NOMO-1 treated with DMSO at 0.1 percent for 48 hours (cell line): ENCODE results near the gene IKZF3.
"Not testable (repeated sequence)": the region's sequence is repeated elsewhere in the genome, so short reads cannot be mapped to it uniquely, and the experiment has no call there.

ENCODE experiments used
- DNase-seq: peaks from one replicate; lab custom pipeline; 2025; ENCODE audit not compliant: unreplicated experiment; lab: John Stamatoyannopoulos, UW

The IKZF3 gene

DNA sequence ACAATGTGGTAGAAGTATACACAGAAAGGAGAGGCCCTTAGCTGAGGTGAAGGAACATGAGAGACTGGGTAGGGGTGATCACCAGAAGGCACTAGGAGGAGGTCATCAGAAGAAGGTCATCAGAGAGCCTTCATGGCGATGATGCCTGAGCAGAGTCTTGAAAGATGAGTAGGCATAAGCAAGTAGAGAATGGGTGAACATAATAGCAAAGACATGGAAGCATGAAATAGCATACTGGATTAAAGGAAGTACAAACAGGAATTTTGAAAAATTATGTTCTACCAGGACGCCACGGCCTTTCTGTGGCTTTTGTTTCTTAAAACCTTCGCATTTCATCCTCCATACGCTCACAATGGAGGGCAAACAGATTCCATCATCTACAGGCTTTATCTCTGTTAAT, 2.9 kb downstream of the IKZF3 start:
- DNase-seq, result no peak

DNA sequence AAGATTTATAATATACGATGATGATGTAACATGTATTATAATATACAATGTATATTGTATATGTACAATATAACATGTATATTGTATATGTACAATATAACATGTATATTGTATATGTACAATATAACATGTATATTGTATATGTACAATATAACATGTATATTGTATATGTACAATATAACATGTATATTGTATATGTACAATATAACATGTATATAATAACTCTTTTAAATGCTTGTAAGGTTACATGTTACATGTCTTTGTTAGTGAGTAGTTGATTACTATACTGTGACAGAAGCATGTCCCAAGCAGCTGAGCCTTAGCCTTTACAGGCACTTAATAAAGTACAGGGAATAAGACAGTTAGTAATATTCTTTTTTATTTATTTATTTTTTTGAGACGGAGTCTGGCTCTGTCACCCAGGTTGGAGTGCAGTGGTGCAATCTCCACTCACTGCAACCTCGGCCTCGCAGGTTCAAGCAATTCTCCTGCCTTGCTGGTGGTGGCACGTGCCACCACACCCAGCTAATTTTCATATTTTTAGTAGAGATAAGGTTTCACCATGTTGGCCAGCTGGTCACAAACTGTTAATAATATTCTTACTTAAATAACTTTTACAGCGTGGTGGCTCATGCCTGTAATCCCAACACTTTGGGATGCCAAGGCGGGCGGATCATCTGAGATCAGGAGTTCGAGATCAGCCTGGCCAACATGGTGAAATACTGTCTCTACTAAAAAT, 8.0 kb downstream of the IKZF3 start:
- not testable (repeated sequence) for DNase-seq

DNA sequence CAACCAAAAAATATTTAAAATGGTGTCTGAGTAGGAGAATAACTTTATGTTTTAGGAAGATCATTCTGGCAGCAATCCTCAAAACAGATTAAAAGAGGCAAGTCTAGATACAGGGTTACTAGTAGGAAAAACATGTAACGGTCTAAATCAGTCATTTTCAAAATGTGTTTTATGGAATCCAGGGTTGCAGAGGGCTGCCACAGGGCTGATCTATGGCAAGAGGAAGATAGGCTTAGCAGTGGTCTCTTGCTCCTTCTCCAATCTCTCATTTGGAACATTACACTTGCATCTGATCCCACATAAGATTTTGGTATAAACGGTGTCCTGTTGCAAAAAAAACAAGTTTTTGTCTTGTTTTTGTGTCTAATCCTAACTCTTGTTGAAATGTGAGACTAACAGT, 9.2 kb downstream of the IKZF3 start:
- no peak for DNase-seq

DNA sequence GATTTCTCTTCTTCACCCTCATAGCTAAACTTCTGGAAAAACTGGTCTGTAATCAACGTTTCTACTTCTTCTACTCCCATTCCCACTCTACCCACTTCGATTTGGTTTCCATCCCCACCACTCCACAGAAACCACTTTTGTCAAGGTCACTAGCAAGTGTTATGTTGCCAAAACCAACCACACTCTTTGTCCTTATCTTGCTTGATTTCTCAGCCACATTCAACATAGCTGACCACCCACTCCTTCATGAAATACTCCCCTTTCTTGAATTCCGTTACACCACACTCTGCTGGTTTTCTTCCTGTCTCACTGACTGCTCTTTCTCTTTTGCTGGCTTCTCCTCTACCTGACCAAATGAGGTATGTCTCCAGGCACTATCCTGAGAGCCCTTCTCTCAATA, 11.9 kb downstream of the IKZF3 start:
- DNase-seq, result no peak

DNA sequence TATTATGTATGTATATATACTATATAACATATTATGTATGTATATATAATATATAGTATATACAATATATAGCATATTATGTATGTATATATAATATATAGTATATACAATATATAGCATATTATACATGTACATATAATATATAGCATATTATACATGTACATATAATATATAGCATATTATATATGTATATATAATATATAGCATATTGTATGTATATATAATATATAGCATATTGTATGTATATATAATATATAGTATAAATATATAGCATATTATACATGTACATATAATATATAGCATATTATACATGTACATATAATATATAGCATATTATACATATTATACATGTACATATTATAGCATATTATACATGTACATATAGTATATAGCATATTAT, 13.9 kb downstream of the IKZF3 start:
- DNase-seq, result not testable (repeated sequence)

DNA sequence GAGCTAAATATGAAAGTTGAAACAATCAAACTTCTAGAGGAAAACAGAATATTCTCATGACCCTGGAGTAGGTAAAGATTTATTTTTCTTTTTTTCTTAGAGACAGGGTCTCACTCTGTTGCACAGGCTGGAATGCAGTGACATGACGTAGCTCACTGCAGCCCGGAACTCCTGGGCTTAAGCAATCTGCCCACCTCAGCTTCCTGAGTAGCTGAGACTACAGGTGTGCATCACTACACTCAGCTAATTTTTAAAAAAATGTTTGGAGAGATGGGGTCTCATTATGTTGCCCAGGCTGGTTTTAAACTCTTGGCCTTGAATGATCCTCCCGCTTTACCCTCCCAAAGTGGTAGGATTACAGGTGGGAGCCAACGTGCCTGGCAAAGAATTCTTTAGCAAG, 15.5 kb downstream of the IKZF3 start:
- DNase-seq, result no peak

DNA sequence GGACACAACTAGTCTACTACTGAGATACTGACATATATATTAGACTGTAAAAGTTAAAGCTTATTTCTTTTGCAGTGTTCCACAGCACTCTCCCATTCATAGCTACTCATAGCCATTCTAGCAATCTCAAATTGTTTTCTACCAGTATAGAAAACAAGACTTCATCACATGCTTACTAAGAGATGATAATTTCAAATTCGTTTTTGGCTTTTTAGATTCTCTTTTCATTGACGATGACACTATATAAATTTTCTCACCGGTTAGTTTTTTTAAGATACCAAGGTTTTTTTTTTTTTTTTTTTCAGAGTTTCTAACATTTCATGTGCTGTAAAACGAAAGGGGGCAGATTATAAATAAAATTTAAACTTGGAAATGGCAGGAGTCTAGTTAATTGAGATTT, 17.9 kb downstream of the IKZF3 start:
- no peak for DNase-seq

DNA sequence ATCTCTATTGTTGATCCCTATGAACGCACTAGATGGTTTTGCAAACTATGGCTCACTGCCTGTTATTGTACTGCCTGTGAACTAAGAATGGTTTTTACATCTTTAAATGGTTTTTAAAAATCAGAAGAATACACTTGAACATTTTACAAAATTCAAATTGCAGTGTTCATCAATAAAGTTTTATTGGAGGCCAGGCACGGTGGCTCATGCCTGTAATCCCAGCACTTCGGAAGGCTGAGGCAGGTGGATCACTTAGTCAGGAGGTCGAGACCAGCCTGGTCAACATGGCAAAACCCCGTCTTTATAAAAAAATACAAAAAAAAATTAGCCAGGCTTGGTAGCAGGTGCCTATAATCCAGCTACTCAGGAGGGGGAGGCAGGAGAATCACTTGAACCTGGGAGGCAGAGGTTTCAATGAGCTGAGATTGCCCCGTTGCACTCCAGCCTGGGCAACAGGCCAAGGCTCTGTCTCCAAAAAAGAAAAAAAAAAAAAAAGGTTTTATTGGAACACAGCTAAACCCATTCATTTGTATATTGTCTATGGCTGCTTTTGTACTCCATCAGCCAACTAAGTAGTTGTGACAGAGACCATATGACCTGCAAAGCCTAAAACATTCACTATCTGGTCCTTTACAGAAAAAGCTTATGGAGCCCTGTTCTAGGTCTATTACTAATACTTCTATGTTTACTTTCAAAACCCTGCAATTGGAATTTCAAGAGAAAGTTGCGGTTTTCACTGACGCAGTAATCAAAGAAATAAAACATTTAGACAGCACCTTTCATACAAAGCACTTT, 18.9 kb downstream of the IKZF3 start:
- no peak for DNase-seq

DNA sequence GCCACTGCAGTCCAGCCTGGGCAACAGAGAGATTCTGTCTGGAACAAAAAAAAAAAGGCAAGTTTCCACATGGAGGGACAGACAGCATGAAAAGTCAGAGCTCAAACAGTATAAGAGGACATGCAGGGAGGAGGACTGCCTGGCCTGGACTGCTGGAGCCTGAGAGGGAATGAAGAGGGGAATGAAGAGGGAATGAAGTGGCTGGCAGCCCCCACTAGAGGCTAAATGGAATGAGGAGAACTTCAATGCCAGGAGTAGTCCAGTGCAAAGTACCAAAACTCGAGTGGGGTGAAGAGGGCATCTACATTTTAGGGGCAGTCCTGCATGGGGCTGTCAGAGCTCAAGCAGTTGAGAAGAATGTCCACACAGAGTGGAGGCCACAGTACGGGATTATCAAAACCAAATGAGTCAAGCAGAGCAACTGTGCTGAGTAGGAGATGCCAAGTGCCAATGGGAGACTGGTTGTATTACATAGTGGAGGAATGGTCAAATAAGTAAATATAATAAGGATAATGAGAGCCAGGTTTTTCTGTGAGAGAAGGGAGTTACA, 22.9 kb downstream of the IKZF3 start:
- no peak for DNase-seq

DNA sequence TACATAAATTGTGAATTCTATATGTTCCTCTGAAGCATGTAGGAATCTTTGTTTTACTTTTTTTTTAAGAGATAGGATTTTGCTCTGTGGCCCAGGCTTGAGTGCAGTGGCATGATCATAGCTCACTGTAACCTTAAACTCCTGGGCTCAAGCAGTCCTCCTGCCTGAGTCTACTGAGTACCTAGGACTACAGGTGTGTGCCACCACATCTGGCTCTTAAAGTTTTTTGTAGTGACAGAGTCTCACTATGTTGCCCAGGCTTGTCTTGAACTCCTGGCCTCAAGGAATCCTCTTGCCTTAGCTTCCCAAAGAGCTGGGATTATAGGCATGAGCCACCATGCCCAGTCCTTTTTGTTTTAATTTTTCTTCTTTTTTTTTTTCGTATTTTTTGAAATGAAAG, 25.3 kb downstream of the IKZF3 start:
- no peak for DNase-seq

DNA sequence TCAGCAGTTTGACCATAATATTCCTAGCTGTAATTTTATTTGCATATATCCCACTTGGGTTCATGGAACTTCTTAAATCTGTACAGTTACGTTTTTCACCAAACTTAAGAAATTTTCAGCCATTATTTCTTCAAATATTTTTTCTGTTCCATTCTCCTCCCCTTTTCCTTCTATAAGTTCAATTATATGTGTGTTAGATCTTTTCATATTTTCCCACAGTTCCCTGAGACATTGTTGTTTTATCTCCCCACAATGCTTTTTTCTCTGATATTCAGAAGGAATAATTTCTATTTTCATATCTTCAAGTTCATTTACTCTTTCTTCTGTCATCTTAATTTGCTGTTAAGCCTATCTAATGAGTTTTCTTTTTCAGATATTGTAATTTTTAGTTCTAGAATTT, 26.1 kb downstream of the IKZF3 start:
- DNase-seq, result no peak

DNA sequence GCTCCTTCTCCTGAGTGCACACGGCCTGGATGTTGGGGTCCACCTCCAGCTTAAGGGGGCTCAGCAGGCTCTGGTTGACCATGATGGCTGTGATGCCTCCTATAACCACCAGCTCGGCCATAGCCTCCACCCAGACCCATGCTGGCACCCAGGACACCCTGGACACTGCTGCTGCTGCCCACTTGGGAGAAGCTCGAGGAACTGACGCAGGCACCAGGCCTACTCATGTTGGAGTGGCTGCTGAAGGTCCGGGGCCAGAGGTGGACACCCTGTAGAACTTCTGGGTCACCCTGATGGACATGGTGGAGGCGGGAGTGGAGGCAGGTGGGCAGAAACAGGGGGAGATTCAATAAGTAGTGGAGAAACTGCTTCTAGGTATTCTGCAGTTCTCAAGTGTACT, 28.0 kb downstream of the IKZF3 start:
- DNase-seq, result no peak

DNA sequence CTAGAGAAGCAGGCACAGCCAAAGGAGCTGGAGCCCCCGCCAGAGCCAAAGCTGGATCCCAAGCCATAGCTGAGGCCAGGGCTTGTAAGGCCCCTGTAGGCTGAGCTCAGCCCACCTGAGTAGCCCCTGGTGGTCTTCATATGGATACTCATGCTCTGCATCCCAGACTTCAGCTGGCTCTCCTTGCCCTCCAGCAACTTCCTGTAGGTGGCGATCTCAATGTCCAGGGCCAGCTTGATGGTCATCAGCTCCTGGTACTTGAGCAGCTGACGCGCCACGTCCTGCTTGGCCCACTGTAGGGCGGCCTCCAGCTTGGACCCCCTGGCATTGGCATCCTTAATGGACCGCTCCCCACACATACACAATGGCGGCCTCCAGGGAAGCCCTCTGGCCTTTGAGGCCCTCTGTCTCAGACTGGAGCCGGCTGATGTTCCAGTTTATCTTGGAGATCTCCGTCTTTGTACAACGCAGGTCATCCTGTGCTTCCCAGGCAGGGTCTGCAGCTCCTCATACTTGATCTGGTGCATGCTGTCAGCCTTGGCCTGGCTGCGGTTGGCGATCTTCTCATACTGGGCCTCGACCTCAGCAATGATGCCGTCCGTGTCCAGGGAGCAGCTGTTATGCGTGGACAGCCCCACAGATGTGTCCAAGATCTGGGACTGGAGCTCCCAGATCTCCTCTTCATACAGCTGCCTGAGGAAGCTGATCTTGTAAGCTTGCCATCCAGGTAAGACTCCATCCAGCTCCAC, 28.9 kb downstream of the IKZF3 start:
- no peak for DNase-seq

DNA sequence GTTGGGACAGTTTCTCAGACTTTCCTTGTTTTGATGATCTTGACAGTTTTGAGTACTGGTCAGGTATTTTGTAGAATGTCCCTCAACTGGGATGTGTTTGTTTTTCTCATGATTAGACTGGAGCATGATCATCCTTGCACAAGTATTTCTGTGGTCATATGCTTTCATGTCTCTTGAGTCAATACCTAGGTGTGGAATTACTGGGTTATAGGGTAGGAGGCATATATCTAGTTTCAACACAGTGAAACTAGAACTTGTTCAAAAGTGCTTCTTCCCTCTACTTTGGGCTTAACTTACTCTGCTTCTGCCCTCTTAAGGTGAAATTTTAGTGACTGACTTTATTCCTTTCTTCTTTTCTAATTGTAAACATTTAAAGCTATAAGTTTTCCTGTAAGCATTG, 30.1 kb downstream of the IKZF3 start:
- no peak for DNase-seq

DNA sequence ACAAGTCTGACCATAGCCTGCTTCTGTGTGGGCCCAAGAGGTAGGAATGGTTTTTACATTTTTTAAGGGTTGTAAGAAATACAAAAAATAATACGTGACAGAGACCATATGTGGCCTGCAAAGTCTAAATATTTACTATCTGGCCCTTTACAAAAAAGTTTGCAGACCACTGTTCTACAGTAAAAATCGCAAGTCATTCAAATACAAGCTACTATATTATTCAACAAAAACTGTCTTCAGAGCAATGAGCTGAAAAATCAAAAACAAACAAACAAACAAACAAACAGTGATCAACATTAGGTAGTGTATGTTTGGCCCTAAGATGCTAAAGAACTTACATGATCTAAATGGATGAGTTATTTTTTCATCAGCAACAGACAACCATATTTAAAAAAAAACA, 32.5 kb downstream of the IKZF3 start:
- DNase-seq, result no peak

DNA sequence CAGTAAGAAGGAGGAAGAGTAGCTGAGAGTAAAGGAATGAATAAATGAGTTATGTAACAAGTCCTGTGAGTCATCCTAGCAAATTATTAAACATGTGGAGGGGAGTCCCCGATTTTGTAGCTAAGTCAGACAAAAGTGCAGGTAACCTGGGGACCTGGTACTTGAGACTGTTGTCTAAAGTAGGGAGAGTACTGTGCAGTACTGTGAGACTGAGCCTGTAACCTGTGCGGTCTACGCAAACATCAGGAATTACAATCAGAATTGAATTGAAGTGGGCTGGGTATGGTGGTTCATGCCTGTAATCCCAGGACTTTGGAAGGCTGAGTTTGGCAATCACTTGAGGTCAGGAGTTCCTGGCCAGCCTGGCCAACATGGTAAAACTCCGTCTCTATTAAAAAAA, 35.7 kb downstream of the IKZF3 start:
- DNase-seq, result no peak

DNA sequence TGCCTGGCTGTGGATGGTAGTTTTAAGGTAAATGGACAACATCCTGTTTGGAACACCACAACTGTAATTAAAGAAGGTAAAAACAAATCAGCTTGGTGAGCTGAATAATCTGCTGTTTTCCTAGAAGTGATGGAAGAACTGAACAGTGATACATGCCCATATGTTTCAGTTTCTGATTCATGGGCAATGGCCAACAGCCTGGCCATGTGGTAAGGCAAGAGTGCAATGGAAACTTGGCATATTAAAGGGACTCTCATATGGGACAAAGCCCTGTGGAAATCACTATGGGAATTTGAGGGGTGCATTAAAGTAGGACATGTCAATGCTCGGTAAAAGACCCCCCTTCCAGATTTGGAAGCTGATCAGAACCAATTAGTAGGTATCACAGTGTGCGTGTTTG, 37.8 kb downstream of the IKZF3 start:
- no peak for DNase-seq

DNA sequence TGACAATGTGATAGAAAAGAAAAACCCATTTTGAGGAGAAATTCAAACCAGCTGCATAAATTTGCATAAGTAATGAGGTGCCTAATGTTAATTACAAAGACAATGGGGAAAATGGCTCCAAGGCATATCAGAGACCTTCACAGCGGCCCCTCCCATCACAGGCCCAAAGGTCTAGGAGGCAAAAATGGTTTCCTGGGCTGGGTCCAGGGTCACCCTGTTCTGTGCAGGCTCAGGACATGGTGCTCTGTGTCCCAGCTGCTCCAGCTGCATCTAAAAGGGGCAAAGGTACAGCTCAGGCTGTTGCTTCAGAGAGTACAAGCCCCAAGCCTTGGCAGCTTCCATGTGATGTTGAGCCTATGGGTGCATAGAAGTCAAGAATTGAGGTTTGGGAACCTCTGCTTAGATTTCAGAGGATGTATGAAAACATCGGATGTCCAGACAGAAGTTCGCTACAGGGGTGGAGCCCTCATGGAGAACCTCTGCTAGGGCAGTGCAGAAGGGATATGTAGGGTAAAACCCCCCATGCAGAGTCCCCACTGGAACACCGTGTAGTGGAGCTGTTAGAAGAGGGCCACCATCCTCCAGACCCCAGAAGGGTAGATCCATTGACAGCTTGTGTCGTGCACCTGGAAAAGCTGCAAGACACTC, 40.6 kb downstream of the IKZF3 start:
- DNase-seq, result no peak

DNA sequence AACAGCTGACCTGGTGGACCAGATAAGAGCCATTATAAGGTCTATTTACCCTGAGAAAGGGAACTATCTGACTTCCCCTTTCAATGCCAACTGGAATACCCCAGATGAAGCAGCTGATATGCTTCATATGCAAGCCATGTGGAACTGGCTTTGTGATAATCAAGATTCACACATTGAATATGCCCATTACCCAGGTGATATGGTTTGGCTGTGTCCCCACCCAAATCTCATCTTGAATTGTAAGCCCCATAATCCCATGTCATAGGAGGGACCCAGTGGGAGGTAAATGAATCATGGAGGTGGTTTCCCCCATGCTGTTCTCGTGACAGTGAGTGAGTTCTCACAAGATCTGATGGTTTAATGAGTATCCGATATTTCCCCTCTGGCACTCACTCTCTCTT, 42.1 kb downstream of the IKZF3 start:
- no peak for DNase-seq

DNA sequence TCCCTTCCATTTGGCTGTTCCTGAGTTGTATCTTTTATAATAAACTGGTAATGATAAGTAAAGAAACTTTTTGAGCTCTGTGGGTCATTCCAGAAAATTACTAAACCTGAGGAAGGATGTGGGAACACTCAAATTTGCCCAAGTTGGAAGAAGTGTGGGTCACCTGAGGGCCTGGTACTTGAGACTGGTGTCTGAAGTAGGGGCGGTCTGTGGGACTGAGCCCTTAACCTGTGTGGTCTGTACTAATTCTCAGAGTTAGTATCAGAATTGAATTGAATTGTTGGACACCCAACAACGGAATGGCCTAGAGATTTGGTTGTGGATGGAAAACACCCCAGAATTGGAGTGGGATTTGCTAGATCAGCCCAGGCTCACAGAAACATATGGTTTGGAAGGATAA, 43.1 kb downstream of the IKZF3 start:
- DNase-seq, result no peak

DNA sequence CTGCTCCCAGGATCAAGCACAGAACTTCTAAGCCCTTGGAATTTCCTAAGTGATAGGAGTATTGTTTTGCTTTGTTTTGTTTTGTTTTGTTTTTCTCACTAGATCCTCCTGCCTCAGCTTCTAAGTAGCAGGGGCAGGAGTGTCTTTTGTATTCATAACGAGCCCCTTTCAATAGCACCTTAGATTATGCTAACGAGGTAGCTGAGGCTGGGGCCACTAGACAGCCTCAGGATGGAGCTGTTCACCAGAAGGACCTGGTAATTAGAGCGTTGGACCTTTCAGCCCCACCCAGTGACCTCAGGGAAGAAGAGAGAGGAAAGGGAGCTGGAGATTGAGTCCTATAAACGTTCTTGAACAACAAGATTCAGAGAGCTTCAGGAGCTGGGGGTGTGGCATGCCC, 43.6 kb downstream of the IKZF3 start:
- no peak for DNase-seq
